ENCODE results near the gene GPR137B. TPM values are rescaled to one million over a fixed set of nuclear protein-coding genes. Genes with fewer than 3 reads are reported as not detected.
A peak's percentile ranks its signal among the peaks of the same experiment; 100 is the strongest.

Gene GPR137B
- total and polyA plus RNA-seq, 2 donors (not counting 1 experiment from before 2014, with no cell fraction given), result 12.9 to 13.6 TPM

GRCh38 chr1:236257216-236257615, 114.9 kb downstream of the GPR137B start:
- Histone ChIP-seq H3K4me3 (replicated peaks in 1 of 4; ENCODE audit: control extremely low read depth in 1 of 4, insufficient read depth in 1 of 4, low read depth in 3 of 4, low read length in 4 of 4) (no peak overlapping the region), H3K4me2 (ENCODE audit: extremely low read depth, insufficient read depth, low read length) (no peak overlapping the region), H3K27ac (ENCODE audit: insufficient read depth, low read length) (no peak overlapping the region), H3K9me3 (ENCODE audit: control insufficient read depth, insufficient read depth, low read depth, low read length) (no peaks in the 10 kb centered on the region), H3K36me3 (ENCODE audit: control insufficient read depth, insufficient read depth, low read length) (no peaks in the 10 kb centered on the region), H3K27me3 (ENCODE audit: control insufficient read depth, insufficient read depth, low read length) (no peaks in the 10 kb centered on the region), H3K4me1 (ENCODE audit: control insufficient read depth, extremely low read depth, insufficient read depth, low read length) (no peaks in the 10 kb centered on the region), H2AFZ (ENCODE audit: low read length) (no peak overlapping the region), H3K79me2 (ENCODE audit: control insufficient read depth, insufficient read depth, low read length) (no peaks in the 10 kb centered on the region), H4K20me1 (ENCODE audit: control insufficient read depth, extremely low read depth, insufficient read depth, low read length) (no peaks in the 10 kb centered on the region), H3K9ac (ENCODE audit: insufficient read depth, low read length) (no peak overlapping the region)
- peak in 1 of 2 donors; percentile 4 for DNase-seq (ENCODE audit: low read depth in 2 of 2)
- TF ChIP-seq EZH2 (IDR thresholded peaks at IDR 0.05; ENCODE audit: low read length, missing control alignments), result no peak
- no peak for TF ChIP-seq CTCF (conservative IDR thresholded peaks at IDR 0.05 in 1 of 2, IDR thresholded peaks at IDR 0.05 in 1 of 2; ENCODE audit: low read depth in 1 of 2, low read length in 2 of 2)

- no peak for DNase-seq (ENCODE audit: low read depth in 2 of 2)
- no peaks in the 10 kb centered on the region for H3K4me1 ChIP-seq (ENCODE audit: control insufficient read depth, extremely low read depth, insufficient read depth, low read length)
- no peak overlapping the region for H3K9ac ChIP-seq (ENCODE audit: insufficient read depth, low read length)
- no peaks in the 10 kb centered on the region for H3K79me2 ChIP-seq (ENCODE audit: control insufficient read depth, insufficient read depth, low read length)
- no peak overlapping the region for H3K4me2 ChIP-seq (ENCODE audit: extremely low read depth, insufficient read depth, low read length)
- no peaks in the 10 kb centered on the region for H4K20me1 ChIP-seq (ENCODE audit: control insufficient read depth, extremely low read depth, insufficient read depth, low read length)
- no peaks in the 10 kb centered on the region for H3K36me3 ChIP-seq (ENCODE audit: control insufficient read depth, insufficient read depth, low read length)
- H3K4me3 ChIP-seq (replicated peaks in 1 of 4; ENCODE audit: control extremely low read depth in 1 of 4, insufficient read depth in 1 of 4, low read depth in 3 of 4, low read length in 4 of 4), result no peak overlapping the region
- H3K9me3 ChIP-seq (ENCODE audit: control insufficient read depth, insufficient read depth, low read depth, low read length), result no peaks in the 10 kb centered on the region
- no peaks in the 10 kb centered on the region for H3K27me3 ChIP-seq (ENCODE audit: control insufficient read depth, insufficient read depth, low read length)
- H3K27ac ChIP-seq (ENCODE audit: insufficient read depth, low read length), result no peak overlapping the region
- no peak overlapping the region for H2AFZ ChIP-seq (ENCODE audit: low read length)
- TF ChIP-seq CTCF (conservative IDR thresholded peaks at IDR 0.05 in 1 of 2, IDR thresholded peaks at IDR 0.05 in 1 of 2; ENCODE audit: low read depth in 1 of 2, low read length in 2 of 2), result no peak
- no peak for TF ChIP-seq EZH2 (IDR thresholded peaks at IDR 0.05; ENCODE audit: low read length, missing control alignments)
Observed at GRCh38 chr1:236258114-236258622, 115.8 kb downstream of the GPR137B start.

Other genes with a start within 250 kb of the GPR137B start
- gene NID1, start 77.4 kb upstream of the GPR137B start, total RNA-seq, result 29.1 and 29.3 TPM in 2 replicates
- 53.4 and 152 TPM in 2 replicates for gene NID1, start 77.4 kb upstream of the GPR137B start, polyA plus RNA-seq
- gene ERO1B, start 139.4 kb downstream of the GPR137B start, total RNA-seq, result 4.1 and 5.0 TPM in 2 replicates
- gene ERO1B, start 139.4 kb downstream of the GPR137B start, polyA plus RNA-seq, result 1.7 and 2.2 TPM in 2 replicates

All from fibroblast of lung (primary cell).